GM21825 (cell line): ENCODE measurements around the gene SNTB2.

Experiments used
- ATAC-seq: cut with Tn5 transposase; IDR thresholded peaks from one replicate; pipeline ENCODE4 v1.9.1; 2021; ENCODE audit warnings: mild to moderate bottlenecking, moderate library complexity; ENCODE audit not compliant: unreplicated experiment

SNTB2 gene

DNA sequence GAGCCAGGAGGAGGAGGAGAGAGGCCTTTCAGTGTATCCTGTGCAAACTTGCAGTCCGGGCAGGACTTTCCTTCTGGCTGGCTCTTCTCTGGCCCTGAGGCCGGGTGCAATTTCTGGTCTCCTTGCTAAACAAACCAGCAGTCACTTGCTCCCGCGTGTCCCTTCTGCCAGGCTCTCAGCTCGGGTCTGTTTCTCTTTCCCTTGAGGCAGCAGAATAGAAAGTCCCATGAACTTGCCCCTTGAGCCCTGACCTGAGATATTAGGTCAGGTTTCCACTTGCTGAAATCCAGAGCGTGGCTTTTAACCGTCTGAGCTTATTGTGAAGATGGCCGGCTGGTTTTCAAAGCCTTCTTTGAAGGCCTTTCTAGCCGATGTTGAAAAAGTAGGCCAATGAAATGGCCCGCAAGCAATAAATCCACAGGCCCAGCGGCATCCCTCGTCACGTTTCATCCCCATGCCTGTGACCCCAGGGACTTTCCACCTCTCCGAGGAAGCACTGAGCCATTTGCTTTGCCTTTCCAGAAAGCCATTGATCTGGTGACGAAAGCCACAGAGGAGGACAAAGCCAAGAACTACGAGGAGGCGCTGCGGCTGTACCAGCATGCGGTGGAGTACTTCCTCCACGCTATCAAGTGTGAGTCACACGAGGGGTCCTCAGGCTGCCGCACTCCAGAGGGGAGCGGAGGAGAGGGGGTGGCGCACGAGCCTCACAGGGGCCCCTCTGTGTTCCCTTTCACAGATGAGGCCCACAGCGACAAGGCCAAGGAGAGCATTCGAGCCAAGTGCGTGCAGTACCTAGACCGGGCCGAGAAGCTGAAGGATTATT is 128.7 kb downstream of the SNTB2 start:
- ATAC-seq, result no peak

DNA sequence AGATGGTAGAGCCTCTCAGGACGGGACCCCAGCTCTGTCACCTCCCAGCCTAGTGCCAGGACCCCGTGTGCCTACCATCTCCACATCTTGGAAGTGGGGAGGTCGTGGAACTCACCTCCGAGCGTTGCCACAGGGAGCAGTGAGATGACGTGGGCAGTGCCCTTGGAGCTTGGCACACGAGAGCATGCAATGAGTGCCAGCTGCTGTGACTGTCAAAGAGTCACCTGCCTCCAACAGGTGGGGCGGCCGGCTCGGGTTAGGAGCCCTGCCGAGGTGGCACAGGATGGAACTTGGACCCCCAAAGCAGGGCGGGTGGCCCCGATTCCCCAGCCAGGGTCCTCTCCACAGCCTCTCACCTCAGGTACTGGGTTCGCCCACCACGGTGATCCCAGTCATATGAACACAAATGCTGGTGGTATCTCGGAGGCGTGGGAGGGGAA is 129.7 kb downstream of the SNTB2 start:
- no peak for ATAC-seq

DNA sequence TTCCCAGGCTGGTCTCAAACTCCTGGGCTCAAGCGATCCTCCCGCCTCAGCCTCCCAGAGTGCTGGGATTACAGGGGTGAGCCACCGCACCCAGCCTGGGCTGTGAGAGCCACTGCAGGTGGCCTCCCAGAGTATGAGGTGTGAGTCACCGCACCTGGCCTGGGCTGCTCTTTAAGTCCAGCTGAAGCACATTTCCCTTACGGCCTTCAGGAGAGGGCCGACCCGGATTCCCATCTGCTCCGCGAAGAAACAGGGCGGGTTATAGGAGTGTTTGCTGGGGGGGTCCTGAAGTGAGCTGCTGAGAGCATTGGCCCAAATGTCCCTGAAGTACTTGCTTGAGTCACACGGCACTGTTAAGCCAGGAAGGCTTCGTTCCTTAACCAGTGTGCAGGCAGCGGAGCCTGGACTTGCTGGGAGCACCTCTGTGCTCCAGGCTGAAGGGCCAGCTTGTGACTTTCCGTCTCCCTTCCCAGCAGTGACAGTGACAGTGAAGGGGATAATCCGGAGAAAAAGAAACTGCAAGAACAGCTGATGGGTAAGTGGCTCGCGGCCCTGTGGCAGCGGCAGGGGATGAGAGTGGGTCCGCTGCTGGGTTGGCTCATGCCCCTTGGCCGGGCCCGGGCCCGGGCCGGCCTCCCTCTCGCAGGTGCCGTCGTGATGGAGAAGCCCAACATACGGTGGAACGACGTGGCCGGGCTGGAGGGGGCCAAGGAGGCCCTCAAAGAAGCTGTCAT is 131.4 kb downstream of the SNTB2 start:
- ATAC-seq, result no peak

DNA sequence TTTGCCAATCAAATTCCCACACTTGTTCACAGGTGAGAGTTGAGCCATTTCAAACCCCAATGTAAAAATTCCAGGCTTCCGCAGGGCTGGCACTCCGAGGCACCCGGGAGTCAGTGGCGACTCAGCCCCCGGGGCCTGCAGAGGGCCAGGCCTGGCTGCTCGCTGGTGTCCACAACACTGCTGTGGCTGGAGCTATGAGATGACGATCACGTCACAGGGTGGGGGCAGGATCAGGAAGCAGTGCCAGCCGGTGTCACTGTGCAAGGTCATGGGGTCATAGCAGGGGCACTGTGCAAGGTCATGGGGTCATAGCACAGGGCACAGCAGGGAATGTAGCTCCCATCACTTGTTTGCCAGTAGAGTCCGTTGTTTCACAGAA is 131.9 kb downstream of the SNTB2 start:
- no peak for ATAC-seq

DNA sequence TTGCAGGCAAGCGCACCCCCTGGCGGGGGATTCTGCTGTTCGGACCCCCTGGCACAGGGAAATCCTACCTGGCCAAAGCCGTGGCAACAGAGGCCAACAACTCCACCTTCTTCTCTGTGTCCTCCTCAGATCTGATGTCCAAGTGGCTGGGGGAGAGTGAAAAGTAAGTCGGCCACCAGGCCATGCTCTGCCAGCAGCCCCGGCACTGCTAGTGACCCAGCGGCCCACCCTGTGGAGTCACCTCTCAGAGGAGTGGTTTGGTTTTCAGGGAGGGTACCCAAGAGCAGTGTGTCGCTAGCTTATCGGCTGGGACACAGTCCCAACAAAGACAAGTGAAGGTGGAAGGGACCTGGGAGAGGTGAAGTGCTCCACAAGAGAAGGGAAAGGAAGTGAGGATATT is 132.4 kb downstream of the SNTB2 start:
- no peak for ATAC-seq

DNA sequence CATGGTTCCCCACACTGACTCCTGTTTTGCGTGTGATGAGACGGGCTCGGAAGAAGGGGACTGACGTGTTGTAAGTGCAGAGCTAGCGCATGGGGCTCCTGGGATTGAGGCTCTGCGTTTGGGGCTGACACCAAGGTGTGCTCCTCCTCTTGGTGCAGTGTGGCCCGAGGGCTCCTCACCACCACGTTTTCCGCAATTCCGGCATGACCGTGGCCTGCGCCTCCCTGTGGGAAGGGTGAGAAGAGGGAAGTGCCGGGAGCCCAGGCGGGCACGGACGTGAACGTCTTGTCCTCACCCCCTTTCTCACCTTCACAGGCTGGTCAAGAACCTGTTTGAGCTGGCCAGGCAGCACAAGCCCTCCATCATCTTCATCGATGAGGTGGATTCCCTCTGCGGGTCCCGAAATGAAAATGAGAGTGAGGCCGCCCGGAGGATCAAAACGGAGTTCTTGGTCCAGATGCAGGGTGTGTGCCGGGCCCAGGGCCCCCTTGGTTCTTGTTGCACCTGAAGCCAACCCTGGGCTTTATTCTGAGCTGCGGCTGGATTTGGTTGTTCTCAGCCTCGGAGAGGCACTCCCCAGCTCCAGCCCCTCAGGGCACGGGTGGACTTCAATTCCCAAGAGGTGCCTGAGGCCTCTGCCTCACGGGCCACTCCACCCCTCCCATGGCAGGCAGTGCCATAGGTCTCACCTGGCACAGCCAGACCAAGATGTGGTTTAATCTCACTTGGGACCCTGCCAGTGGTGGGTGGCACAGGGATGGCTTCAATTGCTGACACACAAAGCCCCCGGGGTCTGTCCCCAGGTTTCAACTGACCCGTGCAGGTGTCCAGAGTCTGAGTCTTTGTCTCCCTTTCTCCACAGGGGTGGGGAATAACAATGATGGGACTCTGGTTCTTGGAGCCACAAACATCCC is 133.1 kb downstream of the SNTB2 start:
- no peak for ATAC-seq

DNA sequence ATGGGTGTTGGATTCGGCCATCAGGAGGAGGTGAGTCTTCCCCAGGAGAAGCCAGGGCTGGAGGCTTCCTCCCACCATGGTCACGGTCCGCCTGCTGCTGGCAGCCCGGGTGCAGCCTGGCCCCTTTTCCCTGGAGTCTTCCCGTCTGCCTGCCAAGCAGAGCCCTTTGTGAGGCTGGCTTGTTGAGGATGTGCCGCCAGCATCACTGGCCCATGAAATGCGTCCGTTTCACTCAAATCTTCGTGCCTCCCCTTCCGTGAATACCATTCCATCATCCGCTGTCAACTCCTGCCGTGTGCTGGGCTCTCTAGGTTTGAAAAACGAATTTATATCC is 133.7 kb downstream of the SNTB2 start:
- ATAC-seq, result no peak

DNA sequence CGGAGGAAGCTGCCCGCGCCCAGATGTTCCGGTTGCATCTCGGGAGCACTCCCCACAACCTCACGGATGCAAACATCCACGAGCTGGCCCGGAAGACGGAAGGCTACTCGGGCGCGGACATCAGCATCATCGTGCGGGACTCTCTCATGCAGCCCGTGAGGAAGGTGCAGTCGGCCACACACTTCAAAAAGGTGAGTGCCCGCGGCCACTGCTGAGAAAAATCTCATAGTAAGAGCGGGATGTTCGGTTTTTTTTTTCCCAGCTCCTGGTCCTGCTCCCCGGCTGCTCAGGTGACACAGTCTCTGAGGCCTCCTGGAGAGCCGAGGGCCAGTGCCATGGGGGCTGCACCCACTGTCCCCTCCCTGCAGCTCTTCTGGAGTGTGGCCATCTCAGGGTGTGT is 134.1 kb downstream of the SNTB2 start:
- no peak for ATAC-seq

DNA sequence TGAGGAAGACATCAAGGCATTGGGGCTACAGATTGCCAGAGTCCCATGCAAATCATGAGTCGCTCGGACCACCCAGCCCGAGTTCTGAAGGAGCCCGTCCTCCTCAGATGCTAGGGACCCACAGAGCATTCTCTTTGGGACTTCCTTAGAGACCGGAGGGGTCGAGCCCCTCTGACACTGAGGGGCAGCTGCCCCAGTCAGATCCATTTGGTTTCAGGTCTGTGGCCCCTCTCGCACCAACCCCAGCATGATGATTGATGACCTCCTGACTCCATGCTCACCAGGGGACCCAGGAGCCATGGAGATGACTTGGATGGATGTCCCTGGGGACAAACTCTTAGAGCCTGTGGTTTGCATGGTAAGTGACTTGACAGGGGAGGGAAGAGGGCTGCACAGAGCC is 135.4 kb downstream of the SNTB2 start:
- no peak for ATAC-seq

DNA sequence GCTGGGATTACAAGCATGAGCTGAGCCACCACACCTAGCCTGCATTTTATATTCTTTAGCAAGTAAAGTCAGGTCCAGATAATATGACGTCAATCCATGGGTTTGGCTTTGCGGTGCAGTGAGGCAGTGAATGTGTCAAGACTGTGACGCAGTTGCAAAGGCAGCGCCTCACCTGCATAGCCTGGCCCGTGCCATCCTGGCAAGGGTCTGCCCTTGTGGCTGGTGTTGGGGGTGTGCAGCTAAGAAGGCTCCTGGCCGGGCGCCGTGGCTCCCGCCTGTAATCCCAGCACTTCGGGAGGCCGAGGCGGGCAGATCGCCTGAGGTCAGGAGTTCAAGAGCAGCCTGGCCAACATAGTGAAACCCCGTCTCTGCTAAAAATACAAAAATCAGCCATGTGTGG is 136.5 kb downstream of the SNTB2 start:
- no peak for ATAC-seq

DNA sequence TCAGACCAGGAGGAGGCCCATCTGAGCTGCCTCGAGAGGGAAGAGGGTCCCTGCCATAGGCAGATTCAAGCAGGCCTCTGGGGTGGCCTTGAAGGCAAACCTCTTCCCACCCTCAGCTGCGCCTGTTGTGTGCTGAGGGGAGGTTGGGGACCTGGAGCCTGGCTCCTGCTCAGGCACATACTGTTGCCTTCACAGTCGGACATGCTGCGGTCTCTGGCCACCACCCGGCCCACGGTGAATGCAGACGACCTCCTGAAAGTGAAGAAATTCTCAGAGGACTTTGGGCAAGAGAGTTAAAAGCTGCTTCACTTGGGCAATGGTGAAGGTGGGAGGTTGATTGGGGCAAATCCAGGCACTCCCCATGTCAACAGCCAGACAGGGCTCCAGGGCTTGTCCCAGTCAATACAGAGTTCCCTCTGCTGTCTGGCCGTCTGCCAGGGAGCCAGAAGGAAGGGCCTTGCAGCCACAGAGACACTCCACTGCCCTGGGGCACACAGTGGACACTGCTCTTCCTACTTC is 137.1 kb downstream of the SNTB2 start:
- no peak for ATAC-seq

DNA sequence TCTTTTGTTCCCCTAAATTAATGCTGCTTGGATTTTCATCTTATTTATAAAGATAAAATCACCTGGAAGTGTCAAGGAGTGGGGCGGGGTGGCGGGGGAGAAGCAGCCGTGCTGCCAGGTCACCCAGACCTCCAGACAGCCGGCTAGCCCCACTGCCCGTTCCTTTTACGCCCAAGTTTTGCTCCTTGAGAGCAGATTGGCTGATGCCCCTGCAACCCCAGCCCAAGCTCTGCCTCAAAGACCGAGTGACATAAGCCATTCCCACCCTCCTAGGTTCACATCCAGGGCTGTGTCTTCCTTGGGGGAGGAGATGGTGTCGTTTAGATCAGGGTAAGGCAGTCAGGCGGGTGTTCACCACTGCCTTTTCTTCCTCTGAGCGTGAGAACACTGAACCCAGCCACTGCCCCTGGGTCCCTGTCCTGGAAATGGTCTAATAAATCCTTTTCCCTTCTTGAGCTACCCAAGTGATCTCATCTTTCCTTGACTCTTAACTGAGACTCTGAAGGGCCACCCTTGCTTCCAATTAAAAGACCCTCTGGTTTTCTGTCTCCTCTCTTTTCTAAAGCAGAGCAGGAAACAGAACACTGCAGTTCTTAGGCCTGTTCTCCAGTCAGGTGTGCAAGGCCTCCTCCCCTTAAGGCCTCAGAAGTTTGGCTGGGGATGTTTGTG is 137.8 kb downstream of the SNTB2 start:
- no peak for ATAC-seq

DNA sequence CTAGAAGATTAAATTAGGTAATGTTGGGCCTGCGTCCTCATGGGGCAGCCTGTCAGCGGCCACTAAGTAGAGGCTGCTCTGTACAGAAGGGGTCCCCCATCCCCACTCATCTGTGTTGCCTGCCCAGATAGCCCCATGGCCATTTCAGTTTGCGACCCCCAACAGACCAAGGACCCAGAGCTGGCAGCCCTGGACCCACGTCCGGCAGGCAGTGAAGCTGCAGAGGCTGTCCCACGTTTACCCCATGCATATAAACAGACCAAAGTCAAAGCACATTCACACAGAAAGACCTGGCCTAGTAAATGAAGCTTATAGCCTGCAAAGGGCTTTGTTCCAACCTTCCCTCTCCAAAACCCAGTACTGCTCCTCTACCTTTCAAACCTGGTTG is 138.8 kb downstream of the SNTB2 start:
- ATAC-seq, result no peak

DNA sequence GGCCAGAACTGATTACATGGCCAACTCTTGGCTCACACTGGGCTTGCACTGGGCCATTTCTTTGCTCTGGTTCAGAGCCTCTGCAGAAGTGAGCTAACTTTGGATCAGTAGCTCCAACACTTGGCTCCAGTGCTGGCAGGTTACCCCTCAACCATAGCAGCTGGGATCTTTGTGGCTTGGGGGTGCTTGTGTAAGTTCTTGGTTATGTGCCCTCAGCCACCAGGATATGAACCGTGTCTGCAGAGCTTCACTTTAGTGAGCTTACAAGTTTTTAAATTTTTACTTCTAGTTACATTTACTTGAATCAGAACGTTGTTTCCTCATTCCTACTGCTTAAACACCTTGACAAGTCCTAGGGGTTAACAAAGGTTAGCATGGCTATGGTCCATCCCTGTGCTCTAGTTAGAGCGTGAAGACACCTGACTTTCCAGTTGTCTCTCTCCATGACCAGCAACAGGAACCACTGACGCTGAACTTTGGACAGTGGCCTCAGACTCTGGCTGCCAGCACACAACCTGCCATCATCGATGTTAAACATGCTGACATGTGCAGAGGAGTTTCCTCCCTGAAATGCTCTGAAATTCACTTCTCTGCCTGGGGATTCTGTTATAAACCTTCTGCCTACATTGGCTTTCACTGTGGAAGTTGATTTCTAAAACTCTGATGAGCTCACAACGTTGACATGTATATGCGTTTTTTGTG is 139.4 kb downstream of the SNTB2 start:
- ATAC-seq, result no peak

DNA sequence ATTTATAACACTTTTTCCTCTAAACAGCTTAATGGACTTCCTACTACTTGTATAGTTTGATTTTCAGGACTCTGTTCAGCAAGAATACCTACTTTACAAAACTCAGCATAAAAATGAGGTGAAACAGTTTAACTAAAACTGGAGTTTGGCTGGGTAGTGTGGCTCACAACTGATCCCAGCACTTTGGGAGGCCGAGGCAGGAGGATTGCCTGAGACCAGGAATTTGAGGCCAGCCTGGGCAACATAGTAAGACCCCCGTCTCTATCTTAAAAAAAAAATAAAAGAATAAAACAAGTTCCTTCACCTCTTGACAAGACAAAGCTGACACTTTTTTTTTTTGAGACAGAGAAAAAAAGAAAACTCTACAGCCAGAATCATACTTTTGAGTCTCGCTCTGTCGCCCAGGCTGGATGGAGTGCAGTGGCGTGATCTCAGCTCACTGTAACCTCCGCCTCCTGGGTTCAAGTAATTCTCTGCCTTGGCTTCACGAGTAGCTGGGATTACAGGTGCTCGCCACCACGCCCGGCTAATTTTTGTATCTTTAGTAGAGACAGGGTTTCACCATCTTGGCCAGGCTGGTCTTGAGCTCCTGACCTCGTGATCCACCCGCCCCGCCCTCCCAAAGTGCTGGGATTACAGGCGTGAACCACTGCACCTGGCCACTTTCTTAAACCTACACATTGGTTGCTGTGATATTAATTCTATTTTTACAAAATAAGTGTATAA is 140.8 kb downstream of the SNTB2 start:
- ATAC-seq, result no peak

DNA sequence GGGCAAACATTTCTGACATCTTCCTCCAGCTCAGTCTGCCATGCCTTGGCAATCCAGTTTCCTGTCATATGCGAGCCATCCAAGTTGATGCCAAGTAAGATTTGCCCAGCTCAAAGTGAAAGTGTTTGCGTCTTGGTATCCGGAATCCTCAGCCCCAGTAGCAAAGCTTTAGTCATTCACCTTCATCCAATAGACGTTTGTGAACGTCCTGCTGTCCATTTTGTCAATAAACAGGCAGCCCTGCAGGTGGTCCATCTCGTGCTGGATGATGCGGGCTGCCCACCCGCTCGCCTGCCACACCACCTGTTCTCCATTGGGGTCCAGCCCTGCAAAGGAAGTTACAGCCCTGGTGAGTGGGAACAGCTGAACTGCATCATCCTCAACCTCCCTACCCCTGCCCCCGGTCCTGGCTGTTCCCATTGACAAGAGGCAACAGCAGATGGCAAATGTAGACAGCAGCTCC is 141.9 kb downstream of the SNTB2 start:
- ATAC-seq, result no peak

DNA sequence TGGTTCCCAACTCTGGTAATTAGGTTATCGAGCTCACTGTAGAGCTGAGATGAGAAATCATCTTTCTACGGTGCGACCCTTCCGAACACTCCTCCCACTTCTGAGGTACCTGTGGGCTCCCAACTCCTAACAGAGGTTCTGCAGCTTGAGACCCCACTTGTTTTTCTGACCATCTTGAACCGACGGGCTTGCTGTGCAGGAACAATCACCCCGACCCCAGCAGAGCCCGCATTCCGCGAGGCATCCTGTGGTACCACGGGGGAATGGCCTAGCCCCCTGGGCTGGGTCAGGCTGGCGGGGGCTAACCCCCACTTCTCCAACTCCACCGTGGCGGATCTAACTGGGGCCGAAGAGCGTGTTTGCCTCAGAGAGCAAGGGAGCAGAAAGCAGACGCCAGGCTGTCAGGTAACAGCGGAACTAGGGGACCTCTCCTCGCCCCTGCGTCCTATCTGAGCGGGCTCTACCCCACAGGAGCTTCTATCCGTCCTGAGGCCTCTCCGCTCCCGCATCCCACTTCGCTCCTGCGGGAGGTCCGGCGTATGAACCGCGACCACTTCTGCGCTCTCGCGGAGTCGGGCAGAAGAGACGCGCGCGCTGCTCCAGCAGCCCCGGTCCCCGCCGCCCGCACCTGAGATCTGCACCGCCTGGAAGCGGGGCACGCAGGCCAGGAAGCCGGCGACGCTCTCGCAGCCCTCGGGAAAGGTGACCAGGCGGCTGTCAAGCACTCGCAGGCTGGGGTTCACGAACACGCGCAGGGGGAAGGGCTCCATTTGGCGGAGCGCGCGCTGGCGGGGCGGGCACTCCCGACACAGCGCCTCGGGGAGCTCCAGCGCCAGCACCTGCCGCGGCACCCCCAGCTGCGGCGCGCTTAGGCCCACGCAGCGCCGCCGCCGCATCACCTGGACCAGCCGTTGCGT is 142.7 kb downstream of the SNTB2 start:
- ATAC-seq, result peak; percentile 32
